Astrocyte (in vitro differentiated cells and primary cell): ENCODE data around the gene ZNF813.

Source experiments
- CTCF ChIP-seq: IDR thresholded peaks from 2 replicates; pipeline ENCODE4 v1.5.1; 2011; ENCODE audit warnings: low read depth, mild to moderate bottlenecking, inconsistent platforms, low read length, moderate library complexity; ENCODE audit not compliant: insufficient read depth
- EZH2 ChIP-seq: IDR thresholded peaks from 2 replicates; pipeline ENCODE4 v1.6.1; 2012; ENCODE audit warnings: mild to moderate bottlenecking, low read length, inconsistent platforms; ENCODE audit not compliant: insufficient read depth

DNA sequence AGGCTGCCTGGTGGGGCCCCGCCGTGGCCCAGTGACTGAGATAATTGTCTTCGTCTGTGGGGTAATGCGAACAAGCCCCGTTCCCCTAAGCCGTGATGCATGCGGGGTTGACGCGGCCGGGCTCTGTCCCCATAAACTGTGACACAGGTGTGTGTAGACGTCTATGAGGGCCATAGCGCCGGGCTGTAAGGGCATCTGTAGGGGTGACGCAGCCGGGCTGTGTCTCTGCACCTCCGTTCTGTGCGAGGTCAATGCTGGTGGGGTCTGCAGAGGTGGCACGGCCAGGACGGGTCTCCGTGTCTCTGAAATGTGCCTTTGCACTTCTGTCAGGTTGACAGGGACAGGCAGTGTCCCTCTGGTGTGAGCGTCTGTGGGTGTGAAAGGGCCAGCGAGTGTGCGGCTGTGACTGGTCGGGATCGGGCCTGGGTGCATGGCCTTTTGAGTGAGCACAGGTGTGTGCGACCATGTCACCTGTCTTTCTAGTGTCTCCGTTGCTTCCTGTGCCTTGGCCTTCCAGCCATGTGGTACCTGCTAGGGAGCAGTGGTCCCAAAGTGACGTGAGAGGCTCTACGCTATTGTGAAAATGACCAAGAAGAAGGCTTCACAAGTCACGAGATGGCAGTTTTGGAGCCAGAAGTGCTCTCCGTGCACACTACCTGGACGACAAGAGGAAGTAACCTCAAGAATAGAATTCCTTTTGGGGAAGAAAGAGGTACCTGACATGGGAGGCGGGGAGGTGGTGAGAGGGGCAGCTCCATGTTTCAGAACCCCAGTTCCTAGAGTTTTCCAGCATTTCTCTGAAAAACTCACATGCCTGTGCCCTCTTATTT, 54.1 kb downstream of the ZNF813 start:
- no peak for TF ChIP-seq CTCF
- TF ChIP-seq EZH2, result no peak
